Natural killer cell (primary cell): ENCODE measurements around the gene TMEM255B. TPM values are rescaled to one million over a fixed set of nuclear protein-coding genes. Genes with fewer than 3 reads are reported as not detected.

ENCODE experiments used
- ATAC-seq, 3 donors: fragments of 150-1000 bp in 2 of 3; fragments of 200-7000 bp in 1 of 3; cut with Tn5 transposase; 1 replicate in 1 of 3; 2 replicates in 2 of 3; pipeline ENCODE4 v1.10.0; 2021; ENCODE audit warnings: mild to moderate bottlenecking in 2 of 3, moderate library complexity in 2 of 3
- DNase-seq, 2 donors: peaks; one replicate each; pipeline versions ENCODE4 v3.0.0 to v3.0.0-alpha.2; 2013 to 2021; ENCODE audit warnings: mixed read lengths in 1 of 2
- H3K27ac ChIP-seq: one replicate; pipeline ENCODE4 v1.5.1; 2013; ENCODE audit warnings: mild to moderate bottlenecking, low read length
- H3K27me3 ChIP-seq: one replicate; pipeline ENCODE4 v1.6.1; 2013; ENCODE audit warnings: low read length; ENCODE audit not compliant: control insufficient read depth, insufficient read depth
- H3K36me3 ChIP-seq: one replicate; pipeline ENCODE4 v1.6.1; 2013; ENCODE audit warnings: low read length; ENCODE audit not compliant: control insufficient read depth, insufficient read depth
- H3K4me1 ChIP-seq: one replicate; pipeline ENCODE4 v1.6.1; 2013; ENCODE audit warnings: low read length; ENCODE audit not compliant: control insufficient read depth, insufficient read depth
- H3K4me3 ChIP-seq: one replicate; pipeline ENCODE4 v1.5.1; 2013; ENCODE audit warnings: low read length
- H3K9me3 ChIP-seq: one replicate; pipeline ENCODE4 v1.6.1; 2013; ENCODE audit warnings: low read length; ENCODE audit not compliant: control insufficient read depth, insufficient read depth
- H3K27ac Mint-ChIP-seq, 2 donors: one replicate each; pipeline ENCODE4 v1.8.0; 2022; ENCODE audit warnings: mild to moderate bottlenecking in 2 of 2, mixed read lengths in 2 of 2, moderate library complexity in 1 of 2
- H3K27me3 Mint-ChIP-seq, 2 donors: one replicate each; pipeline ENCODE4 v1.8.0; 2022; ENCODE audit warnings: low read depth in 2 of 2, mixed read lengths in 2 of 2
- H3K36me3 Mint-ChIP-seq: one replicate; pipeline ENCODE4 v1.8.0; 2022; ENCODE audit warnings: mixed read lengths
- H3K4me1 Mint-ChIP-seq, 2 donors: one replicate each; pipeline ENCODE4 v1.8.0; 2022; ENCODE audit warnings: mixed read lengths in 2 of 2
- H3K4me3 Mint-ChIP-seq: one replicate; pipeline ENCODE4 v1.8.0; 2022; ENCODE audit warnings: mild to moderate bottlenecking, moderate library complexity, mixed read lengths
- H3K9me3 Mint-ChIP-seq, 2 donors: one replicate each; pipeline ENCODE4 v1.8.0; 2022; ENCODE audit warnings: mixed read lengths in 2 of 2
- WGBS: methylation state at CpG from one replicate; pipeline ENCODE4 v1.1.7; 2013; ENCODE audit warnings: missing lambda C conversion rate; ENCODE audit not compliant: insufficient coverage; 5-methylcytosine and 5-hydroxymethylcytosine counted together
- intact Hi-C: fragments of 100-400 bp; cut with micrococcal nuclease; formaldehyde crosslinking; loops from one replicate; pipeline ENCODE4 v1.14.2; 2022
- total RNA-seq, 4 donors: library from RNA; stranded (reverse); fragments of 120-200 nt in 1 of 4; gene quantifications; one replicate each; pipeline versions ENCODE4 v1.2.3 to v1.2.4, GENCODE V29; 2013 to 2022
- TF ChIP-seq, protein P1 (sequence below): fragments of 200-600 bp; IDR thresholded peaks from one replicate; pipeline ENCODE4 v1.8.0; 2022; ENCODE audit warnings: antibody characterized with exemption

TMEM255B gene
- total RNA-seq, 3 donors from 2014 or later (not counting 1 experiment from before 2014, with no cell fraction given): 0.38 to 3.0 (median 1.0) TPM

- Histone ChIP-seq H3K36me3 (no peaks in the 10 kb centered on the region), H3K4me3 (no peak overlapping the region), H3K4me1 (peaks cover 20% of the 10 kb centered on the region), H3K27ac (no peak overlapping the region), H3K27me3 (peaks cover 4% of the 10 kb centered on the region), H3K9me3 (peaks cover 9% of the 10 kb centered on the region)
- TF ChIP-seq, protein P1, sequence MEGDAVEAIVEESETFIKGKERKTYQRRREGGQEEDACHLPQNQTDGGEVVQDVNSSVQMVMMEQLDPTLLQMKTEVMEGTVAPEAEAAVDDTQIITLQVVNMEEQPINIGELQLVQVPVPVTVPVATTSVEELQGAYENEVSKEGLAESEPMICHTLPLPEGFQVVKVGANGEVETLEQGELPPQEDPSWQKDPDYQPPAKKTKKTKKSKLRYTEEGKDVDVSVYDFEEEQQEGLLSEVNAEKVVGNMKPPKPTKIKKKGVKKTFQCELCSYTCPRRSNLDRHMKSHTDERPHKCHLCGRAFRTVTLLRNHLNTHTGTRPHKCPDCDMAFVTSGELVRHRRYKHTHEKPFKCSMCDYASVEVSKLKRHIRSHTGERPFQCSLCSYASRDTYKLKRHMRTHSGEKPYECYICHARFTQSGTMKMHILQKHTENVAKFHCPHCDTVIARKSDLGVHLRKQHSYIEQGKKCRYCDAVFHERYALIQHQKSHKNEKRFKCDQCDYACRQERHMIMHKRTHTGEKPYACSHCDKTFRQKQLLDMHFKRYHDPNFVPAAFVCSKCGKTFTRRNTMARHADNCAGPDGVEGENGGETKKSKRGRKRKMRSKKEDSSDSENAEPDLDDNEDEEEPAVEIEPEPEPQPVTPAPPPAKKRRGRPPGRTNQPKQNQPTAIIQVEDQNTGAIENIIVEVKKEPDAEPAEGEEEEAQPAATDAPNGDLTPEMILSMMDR: no peak
- Mint-ChIP-seq H3K4me3 (peak overlapping the region; percentile 17), H3K27ac (no peak overlapping the region), H3K4me1 (peaks cover 0 to 11% of the 10 kb centered on the region in 2 donors), H3K27me3 (peaks cover 0 to 5% of the 10 kb centered on the region in 2 donors), H3K9me3 (no peaks in the 10 kb centered on the region), H3K36me3 (no peaks in the 10 kb centered on the region)
- WGBS: 87% methylated on average over 10 of the region's 10 CpGs
- intact Hi-C loops: no loop called here
- ATAC-seq: no peak
- DNase-seq: peak in 1 of 2 donors; percentile 21
Measured at GRCh38 chr13:113726961-113727411, 32.0 kb upstream of the TMEM255B start.

GRCh38 chr13:113728571-113729054 lies 30.4 kb upstream of the TMEM255B start:
- no peak overlapping the region for H3K27ac Mint-ChIP-seq
- no peak for DNase-seq
- Histone ChIP-seq H3K9me3 (peaks cover 9% of the 10 kb centered on the region), H3K27me3 (peaks cover 4% of the 10 kb centered on the region), H3K4me3 (no peak overlapping the region), H3K4me1 (peaks cover 20% of the 10 kb centered on the region), H3K27ac (no peak overlapping the region), H3K36me3 (no peaks in the 10 kb centered on the region)
- peaks cover 0 to 5% of the 10 kb centered on the region in 2 donors for H3K27me3 Mint-ChIP-seq
- peaks cover 0 to 16% of the 10 kb centered on the region in 2 donors for H3K4me1 Mint-ChIP-seq
- no peaks in the 10 kb centered on the region for H3K9me3 Mint-ChIP-seq
- no peak for ATAC-seq
- WGBS: 94% methylated on average over 16 of the region's 16 CpGs
- H3K4me3 Mint-ChIP-seq: no peak overlapping the region
- TF ChIP-seq, protein P1: no peak
- no peaks in the 10 kb centered on the region for H3K36me3 Mint-ChIP-seq
- intact Hi-C loops: no loop called here

DNA sequence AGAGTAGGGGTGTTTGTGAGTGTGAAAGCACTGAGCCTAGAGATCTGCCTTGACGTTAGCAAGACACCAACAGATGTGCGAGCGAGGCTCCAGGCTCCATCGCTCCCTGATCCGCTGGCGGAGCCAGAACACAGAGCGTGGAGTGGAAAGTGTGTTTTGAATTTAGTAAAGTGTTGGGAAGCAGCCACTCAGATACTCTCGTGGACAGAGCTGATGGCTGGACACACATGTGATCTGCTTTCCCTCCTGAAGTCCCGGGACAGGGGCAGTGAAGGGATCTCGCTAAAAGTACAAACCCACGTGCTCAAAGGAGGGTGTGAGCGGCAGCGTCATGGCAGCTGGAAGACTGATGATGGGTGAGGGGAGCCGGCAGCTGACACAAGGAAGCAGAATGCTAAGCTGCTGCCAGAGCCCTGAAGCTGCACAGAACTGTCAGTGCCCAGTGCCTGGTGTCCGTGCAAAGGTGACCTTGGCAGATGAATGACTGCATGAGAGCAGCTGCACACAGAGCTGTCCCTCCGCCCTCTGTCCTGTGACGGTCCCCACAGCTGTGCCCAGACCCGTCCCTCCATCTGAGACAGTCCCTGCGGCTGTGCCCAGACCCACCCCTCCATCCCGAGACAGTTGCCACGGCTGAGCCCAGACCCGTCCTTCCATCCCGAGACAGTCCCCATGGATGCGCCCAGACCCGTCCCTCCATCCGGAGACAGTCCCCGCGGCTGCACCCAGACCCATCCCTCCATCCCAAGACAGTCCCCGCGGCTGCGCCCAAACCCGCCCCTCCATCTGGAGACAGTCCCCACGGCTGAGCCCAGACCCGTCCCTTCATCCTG lies 29.6 kb upstream of the TMEM255B start:
- DNase-seq (peak in 1 of 2 donors; percentile 17), ATAC-seq (no peak)
- no peaks in the 10 kb centered on the region for H3K9me3 Mint-ChIP-seq
- peaks cover 0 to 5% of the 10 kb centered on the region in 2 donors for H3K27me3 Mint-ChIP-seq
- 59% methylated on average over 34 of the region's 34 CpGs for WGBS
- Histone ChIP-seq H3K4me1 (peaks cover 18% of the 10 kb centered on the region), H3K27ac (no peak overlapping the region), H3K27me3 (peaks cover 4% of the 10 kb centered on the region), H3K36me3 (no peaks in the 10 kb centered on the region), H3K4me3 (no peak overlapping the region), H3K9me3 (peaks cover 9% of the 10 kb centered on the region)
- no peaks in the 10 kb centered on the region for H3K36me3 Mint-ChIP-seq
- no peak overlapping the region for H3K27ac Mint-ChIP-seq
- no peak overlapping the region for H3K4me3 Mint-ChIP-seq
- intact Hi-C loops: no loop called here
- H3K4me1 Mint-ChIP-seq: peaks cover 0 to 18% of the 10 kb centered on the region in 2 donors
- TF ChIP-seq, protein P1: no peak
